Measurements from ENCODE around the gene BAIAP2.

DNA sequence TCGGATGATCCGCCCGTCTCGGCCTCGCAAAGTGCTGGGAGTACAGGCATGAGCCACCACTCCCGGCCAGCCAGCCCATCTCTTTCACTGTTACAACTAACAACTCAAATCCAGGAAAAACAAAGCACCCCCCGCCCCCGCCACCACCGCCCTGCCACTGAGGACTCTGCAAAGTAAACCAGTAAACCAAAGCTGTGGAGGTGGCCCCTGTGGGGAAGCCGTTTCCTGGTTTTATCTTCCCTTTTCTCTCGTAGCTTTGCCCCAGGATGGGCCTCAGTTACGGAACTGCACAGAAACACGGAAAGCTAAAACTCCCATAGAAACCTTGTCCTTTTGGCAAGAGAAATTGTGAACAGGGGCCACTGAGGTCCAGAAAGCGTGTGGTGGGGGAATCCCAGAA is 25.8 kb upstream of the BAIAP2 start:
- TF ChIP-seq SIN3A (IDR thresholded peaks at IDR 0.05; ENCODE audit: borderline replicate concordance, insufficient read depth, low read length) (no peak), TAF1 (IDR thresholded peaks at IDR 0.05; ENCODE audit: borderline replicate concordance, insufficient read depth, low read length) (no peak), POLR2AphosphoS5 (IDR thresholded peaks at IDR 0.05; ENCODE audit: low read depth, low read length) (no peak), FOXP2 (optimal IDR thresholded peaks at IDR 0.05; ENCODE audit: borderline replicate concordance, extremely low read depth, extremely low read length, insufficient read depth) (no peak)
- TF ChIP-seq, protein P1, sequence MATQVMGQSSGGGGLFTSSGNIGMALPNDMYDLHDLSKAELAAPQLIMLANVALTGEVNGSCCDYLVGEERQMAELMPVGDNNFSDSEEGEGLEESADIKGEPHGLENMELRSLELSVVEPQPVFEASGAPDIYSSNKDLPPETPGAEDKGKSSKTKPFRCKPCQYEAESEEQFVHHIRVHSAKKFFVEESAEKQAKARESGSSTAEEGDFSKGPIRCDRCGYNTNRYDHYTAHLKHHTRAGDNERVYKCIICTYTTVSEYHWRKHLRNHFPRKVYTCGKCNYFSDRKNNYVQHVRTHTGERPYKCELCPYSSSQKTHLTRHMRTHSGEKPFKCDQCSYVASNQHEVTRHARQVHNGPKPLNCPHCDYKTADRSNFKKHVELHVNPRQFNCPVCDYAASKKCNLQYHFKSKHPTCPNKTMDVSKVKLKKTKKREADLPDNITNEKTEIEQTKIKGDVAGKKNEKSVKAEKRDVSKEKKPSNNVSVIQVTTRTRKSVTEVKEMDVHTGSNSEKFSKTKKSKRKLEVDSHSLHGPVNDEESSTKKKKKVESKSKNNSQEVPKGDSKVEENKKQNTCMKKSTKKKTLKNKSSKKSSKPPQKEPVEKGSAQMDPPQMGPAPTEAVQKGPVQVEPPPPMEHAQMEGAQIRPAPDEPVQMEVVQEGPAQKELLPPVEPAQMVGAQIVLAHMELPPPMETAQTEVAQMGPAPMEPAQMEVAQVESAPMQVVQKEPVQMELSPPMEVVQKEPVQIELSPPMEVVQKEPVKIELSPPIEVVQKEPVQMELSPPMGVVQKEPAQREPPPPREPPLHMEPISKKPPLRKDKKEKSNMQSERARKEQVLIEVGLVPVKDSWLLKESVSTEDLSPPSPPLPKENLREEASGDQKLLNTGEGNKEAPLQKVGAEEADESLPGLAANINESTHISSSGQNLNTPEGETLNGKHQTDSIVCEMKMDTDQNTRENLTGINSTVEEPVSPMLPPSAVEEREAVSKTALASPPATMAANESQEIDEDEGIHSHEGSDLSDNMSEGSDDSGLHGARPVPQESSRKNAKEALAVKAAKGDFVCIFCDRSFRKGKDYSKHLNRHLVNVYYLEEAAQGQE (IDR thresholded peaks at IDR 0.05; ENCODE audit: insufficient read depth in 1 of 2, low read depth in 2 of 2, low read length in 2 of 2), result no peak

Data from PFSK-1 (cell line).